Smooth muscle cell (in vitro differentiated cells): ENCODE measurements around the gene RIPOR1. TPM values are rescaled to one million over a fixed set of nuclear protein-coding genes. Genes with fewer than 3 reads are reported as not detected.

Source experiments
- DNase-seq: peaks from one replicate; lab custom pipeline; 2025; ENCODE audit not compliant: unreplicated experiment; lab: John Stamatoyannopoulos, UW
- H2AFZ ChIP-seq: fragments of 200-600 bp; sonication (generic); 2 replicates; pipeline ENCODE4 v1.6.0; 2016; ENCODE audit warnings: antibody characterized with exemption, low read depth, mild to moderate bottlenecking
- H3F3A ChIP-seq: fragments of 200-600 bp; sonication (generic); 2 replicates; pipeline ENCODE4 v1.6.0; 2017; ENCODE audit warnings: antibody characterized with exemption, low read depth
- H3K27ac ChIP-seq: fragments of 200-600 bp; sonication (generic); 2 replicates; pipeline ENCODE4 v1.5.1; 2016; ENCODE audit warnings: low read depth, mild to moderate bottlenecking
- H3K27me3 ChIP-seq: fragments of 200-600 bp; sonication (generic); 2 replicates; pipeline ENCODE4 v1.6.1; 2016; ENCODE audit warnings: low read depth, mild to moderate bottlenecking
- H3K36me3 ChIP-seq: fragments of 200-600 bp; sonication (generic); 2 replicates; pipeline ENCODE4 v1.5.1; 2016; ENCODE audit warnings: low read depth
- H3K4me1 ChIP-seq: fragments of 200-600 bp; sonication (generic); 2 replicates; pipeline ENCODE4 v1.5.1; 2016; ENCODE audit warnings: low read depth
- H3K4me2 ChIP-seq: fragments of 200-600 bp; sonication (generic); 2 replicates; pipeline ENCODE4 v1.6.0; 2016; ENCODE audit warnings: mild to moderate bottlenecking
- H3K4me3 ChIP-seq: fragments of 200-600 bp; sonication (generic); 2 replicates; pipeline ENCODE4 v1.5.1; 2016; ENCODE audit warnings: mild to moderate bottlenecking
- H3K79me2 ChIP-seq: fragments of 200-600 bp; sonication (generic); 2 replicates; pipeline ENCODE4 v1.6.0; 2016; ENCODE audit warnings: low read depth, mild to moderate bottlenecking
- H3K9ac ChIP-seq: fragments of 200-600 bp; sonication (generic); 2 replicates; pipeline ENCODE4 v1.6.0; 2016; ENCODE audit warnings: low read depth
- H3K9me3 ChIP-seq: fragments of 200-600 bp; sonication (generic); replicated peaks from 2 replicates; pipeline ENCODE4 v1.5.1; 2016; ENCODE audit warnings: low read depth
- H4K20me1 ChIP-seq: fragments of 200-600 bp; sonication (generic); 2 replicates; pipeline ENCODE4 v1.6.0; 2016; ENCODE audit warnings: low read depth
- CTCF ChIP-seq: fragments of 200-600 bp; sonication (generic); IDR thresholded peaks from 2 replicates; pipeline ENCODE4 v1.5.1; 2017; ENCODE audit warnings: borderline replicate concordance, mild to moderate bottlenecking, antibody characterized with exemption; ENCODE audit not compliant: insufficient read depth, poor library complexity, severe bottlenecking
- WGBS: methylation state at CpG from one replicate; pipeline ENCODE4 v1.1.7; 2016; ENCODE audit warnings: low lambda C conversion rate; 5-methylcytosine and 5-hydroxymethylcytosine counted together
- polyA plus RNA-seq: library from polyadenylated mRNA; unstranded; fragments of >200 nt; fragmentation: Nextera tagmentation; extraction: Ambion mirVana; gene quantifications from 2 replicates; pipeline ENCODE4 v1.2.1, GENCODE V29; 2016
- total RNA-seq: library from RNA; depleted of rRNA; stranded (reverse); fragments of >200 nt; gene quantifications from 2 replicates; pipeline ENCODE4 v1.2.3, GENCODE V29; 2014

Gene RIPOR1
- total and polyA plus RNA-seq, 2 experiments from 2014 or later: 26.6 to 47.3 TPM

- WGBS: 91% methylated on average over 8 of the region's 8 CpGs
- no peak overlapping the region for H3K4me3 ChIP-seq
- DNase-seq: no peak
- no peak overlapping the region for H2AFZ ChIP-seq
- H3K27me3 ChIP-seq: no peaks in the 10 kb centered on the region
- no peak overlapping the region for H3K27ac ChIP-seq
- no peaks in the 10 kb centered on the region for H3K9me3 ChIP-seq
- H3K36me3 ChIP-seq: no peaks in the 10 kb centered on the region
- no peak for TF ChIP-seq CTCF
- H4K20me1 ChIP-seq: no peaks in the 10 kb centered on the region
- H3K4me1 ChIP-seq: peaks cover 10% of the 10 kb centered on the region
- no peak overlapping the region for H3K9ac ChIP-seq
- H3K79me2 ChIP-seq: no peaks in the 10 kb centered on the region
- no peak overlapping the region for H3K4me2 ChIP-seq
- H3F3A ChIP-seq: no peaks in the 10 kb centered on the region
Measured at GRCh38 chr16:67490335-67491096, 38.1 kb upstream of the RIPOR1 start.

- Histone ChIP-seq H3K27me3 (no peaks in the 10 kb centered on the region), H2AFZ (no peak overlapping the region), H3K27ac (no peak overlapping the region), H4K20me1 (no peaks in the 10 kb centered on the region), H3K9me3 (no peaks in the 10 kb centered on the region), H3F3A (no peaks in the 10 kb centered on the region), H3K4me1 (no peaks in the 10 kb centered on the region), H3K36me3 (no peaks in the 10 kb centered on the region), H3K4me2 (no peak overlapping the region), H3K9ac (no peak overlapping the region), H3K4me3 (no peak overlapping the region), H3K79me2 (no peaks in the 10 kb centered on the region)
- DNase-seq: no peak
- TF ChIP-seq CTCF: no peak
- 81% methylated on average over 4 of the region's 4 CpGs for WGBS
Measured at GRCh38 chr16:67499106-67499505, 29.5 kb upstream of the RIPOR1 start.

GRCh38 chr16:67504031-67505021 lies 24.3 kb upstream of the RIPOR1 start:
- H3F3A ChIP-seq: no peaks in the 10 kb centered on the region
- H3K4me2 ChIP-seq: no peak overlapping the region
- no peak for TF ChIP-seq CTCF
- H3K36me3 ChIP-seq: no peaks in the 10 kb centered on the region
- peaks cover 14% of the 10 kb centered on the region for H3K27me3 ChIP-seq
- H3K4me1 ChIP-seq: no peaks in the 10 kb centered on the region
- H3K79me2 ChIP-seq: no peaks in the 10 kb centered on the region
- DNase-seq: no peak
- no peak overlapping the region for H3K27ac ChIP-seq
- H3K9ac ChIP-seq: no peak overlapping the region
- 87% methylated on average over 9 of the region's 9 CpGs for WGBS
- H4K20me1 ChIP-seq: no peaks in the 10 kb centered on the region
- no peak overlapping the region for H2AFZ ChIP-seq
- H3K4me3 ChIP-seq: no peak overlapping the region
- H3K9me3 ChIP-seq: no peaks in the 10 kb centered on the region
